ENCODE results near the gene EHD3. TPM values are rescaled to one million over a fixed set of nuclear protein-coding genes. Genes with fewer than 3 reads are reported as not detected.
A peak's percentile ranks its signal among the peaks of the same experiment; 100 is the strongest.

EHD3 gene
- total and polyA plus RNA-seq, 10 of the 15 experiments (the other 5 are each of a cell fraction or from before 2014, with no cell fraction given), result 1.1 to 10.9 (median 8.2) TPM

- TF ChIP-seq ZBTB11 (CRISPR knock-in tag; IDR thresholded peaks at IDR 0.05) (no peak), ZNF687 (IDR thresholded peaks at IDR 0.05) (peak; percentile 68), E2F8 (IDR thresholded peaks at IDR 0.05; ENCODE audit: low read depth, partially characterized antibody) (no peak), LARP7 (IDR thresholded peaks at IDR 0.05) (no peak), ZBED1 (IDR thresholded peaks at IDR 0.05; ENCODE audit: borderline replicate concordance) (no peak), BCL11A (IDR thresholded peaks at IDR 0.05; ENCODE audit: low read depth, low read length) (no peak), BHLHE40 (IDR thresholded peaks at IDR 0.05; ENCODE audit: borderline replicate concordance in 1 of 2, low read depth in 2 of 2, low read length in 1 of 2) (no peak), POLR2AphosphoS5 (IDR thresholded peaks at IDR 0.05; ENCODE audit: low read length) (no peak), RUNX3 (IDR thresholded peaks at IDR 0.05; ENCODE audit: low read length) (peak; percentile 71), BCL3 (IDR thresholded peaks at IDR 0.05; ENCODE audit: borderline replicate concordance, insufficient read depth, low read depth, low read length, poor library complexity, severe bottlenecking) (no peak), ZSCAN29 (IDR thresholded peaks at IDR 0.05) (no peak), BRCA1 (IDR thresholded peaks at IDR 0.05; ENCODE audit: low read depth, low read length) (no peak), YY1 (IDR thresholded peaks at IDR 0.05; ENCODE audit: low read depth, low read length) (no peak), SKIL (IDR thresholded peaks at IDR 0.05; ENCODE audit: low read depth, poor library complexity, severe bottlenecking) (no peak), NBN (IDR thresholded peaks at IDR 0.05) (no peak), CBX3 (IDR thresholded peaks at IDR 0.05; ENCODE audit: borderline replicate concordance, low read depth) (no peak), POU2F2 (IDR thresholded peaks at IDR 0.05; ENCODE audit: borderline replicate concordance, low read depth, low read length) (no peak)
Measured at GRCh38 chr2:31216734-31217133, 17.2 kb upstream of the EHD3 start (continued).
